HL-60/S4 treated with retinoic acid at 250 ng/mL for 4 days and 3 days (cell line): ENCODE data around the gene THBS1.

Experiments
- in situ Hi-C: fragments of 300-500 bp; cut with MboI; formaldehyde crosslinking; loops from 2 replicates; pipeline ENCODE4 v1.7.0; 2022; ENCODE audit warnings: low sequenced_read_pairs

THBS1 gene

DNA sequence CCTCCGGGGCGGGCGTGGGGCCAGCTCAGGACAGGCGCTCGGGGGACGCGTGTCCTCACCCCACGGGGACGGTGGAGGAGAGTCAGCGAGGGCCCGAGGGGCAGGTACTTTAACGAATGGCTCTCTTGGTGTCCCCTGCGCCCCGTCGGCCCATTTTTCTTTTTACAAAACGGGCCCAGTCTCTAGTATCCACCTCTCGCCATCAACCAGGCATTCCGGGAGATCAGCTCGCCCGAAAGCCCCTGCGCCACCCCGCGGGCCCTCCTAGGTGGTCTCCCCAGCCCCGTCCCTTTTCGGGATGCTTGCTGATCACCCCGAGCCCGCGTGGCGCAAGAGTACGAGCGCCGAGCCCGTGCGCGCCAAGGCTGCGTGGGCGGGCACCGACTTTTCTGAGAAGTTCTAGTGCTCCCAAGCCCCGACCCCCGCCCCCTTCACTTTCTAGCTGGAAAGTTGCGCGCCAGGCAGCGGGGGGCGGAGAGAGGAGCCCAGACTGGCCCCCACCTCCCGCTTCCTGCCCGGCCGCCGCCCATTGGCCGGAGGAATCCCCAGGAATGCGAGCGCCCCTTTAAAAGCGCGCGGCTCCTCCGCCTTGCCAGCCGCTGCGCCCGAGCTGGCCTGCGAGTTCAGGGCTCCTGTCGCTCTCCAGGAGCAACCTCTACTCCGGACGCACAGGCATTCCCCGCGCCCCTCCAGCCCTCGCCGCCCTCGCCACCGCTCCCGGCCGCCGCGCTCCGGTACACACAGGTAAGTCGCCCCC is at the start of gene THBS1:
Gene THBS1, plus strand, starts transcription at position 595 of the 757 bp plus-strand sequence. CDS start 779 bp downstream, outside the sequence.
- in situ Hi-C loops: loop anchor here (10.0 to 25.0 kb wide), 2 partner anchors 266 to 418 kb away; no protein-coding TSS in a partner anchor

DNA sequence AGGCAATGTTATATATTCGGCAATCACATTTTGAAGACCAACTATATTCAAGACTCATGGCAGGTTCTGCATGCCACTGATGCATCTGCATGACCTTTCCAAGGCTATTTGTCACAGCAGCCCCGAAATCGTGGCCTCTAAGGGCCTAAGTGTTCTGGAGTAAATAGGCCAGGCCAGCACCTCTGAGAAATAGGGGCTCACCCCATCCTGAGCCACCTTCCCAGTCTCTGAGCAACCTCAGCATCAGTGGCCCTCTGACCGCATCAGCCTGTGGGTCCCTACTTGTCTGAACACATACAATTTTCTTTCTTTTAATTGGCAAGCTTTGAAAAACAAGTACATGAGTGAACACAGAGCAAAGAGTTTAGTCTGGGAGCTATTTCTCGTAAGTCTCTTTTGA is 45.9 kb upstream of the THBS1 start:
- in situ Hi-C loops: no loop called here

DNA sequence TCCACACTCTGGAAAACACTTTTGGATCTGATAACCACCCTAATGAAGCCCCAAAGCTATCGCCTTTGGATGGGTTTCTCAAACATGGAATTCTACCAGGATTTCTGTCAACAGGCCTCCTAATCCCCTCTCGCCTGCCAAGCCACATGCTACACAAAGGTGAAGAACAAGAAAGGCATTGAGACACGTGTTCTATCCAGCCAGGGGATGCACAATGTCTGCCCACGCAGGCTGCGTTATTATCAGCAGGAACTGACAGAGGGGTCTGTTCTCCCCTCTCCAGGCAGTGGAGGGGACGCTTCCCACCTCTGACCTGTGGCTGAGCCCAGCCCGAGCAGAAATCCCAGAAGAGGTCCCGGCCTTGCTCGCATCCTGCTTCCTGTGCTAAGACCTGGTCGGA is 45.4 kb upstream of the THBS1 start:
- in situ Hi-C loops: no loop called here

DNA sequence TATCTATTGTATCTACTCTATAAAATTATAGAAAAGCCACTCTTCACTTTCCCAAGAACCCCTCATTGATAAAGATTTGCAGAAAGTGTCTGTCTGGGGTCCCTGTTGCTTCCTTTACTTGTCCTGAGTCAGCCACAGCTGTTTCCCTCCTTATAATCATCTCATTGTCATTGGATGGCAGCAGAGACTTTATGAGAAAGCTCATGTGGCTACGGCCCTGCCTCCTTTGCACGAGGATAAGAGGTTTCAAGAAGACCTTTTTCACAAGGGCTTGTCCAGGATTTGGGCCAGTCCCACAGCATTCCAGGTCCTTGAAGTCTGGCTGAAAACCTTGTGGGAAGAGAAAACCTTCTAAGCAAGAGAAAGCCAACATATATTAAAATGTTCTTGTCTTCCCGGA is 41.9 kb upstream of the THBS1 start:
- in situ Hi-C loops: no loop called here

DNA sequence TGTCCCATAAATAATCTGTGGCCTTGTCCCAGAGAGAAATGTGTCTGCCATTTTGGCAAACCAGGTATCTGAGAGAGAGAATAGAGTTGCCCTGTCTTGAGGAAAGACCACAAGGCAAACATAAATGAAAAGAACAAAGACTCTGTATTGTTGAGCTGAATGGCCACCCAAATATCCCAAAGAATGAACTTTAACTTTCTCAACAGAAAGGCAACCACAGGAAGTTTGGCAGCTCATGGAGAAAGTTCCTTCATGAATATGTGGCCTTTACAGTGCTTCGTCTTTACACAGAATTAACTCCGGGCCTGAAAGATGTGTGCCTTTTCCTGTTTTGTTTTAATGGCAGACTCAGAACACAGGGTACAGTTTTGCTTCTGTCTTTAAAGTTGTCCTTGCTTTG is 41.4 kb upstream of the THBS1 start:
- in situ Hi-C loops: no loop called here

DNA sequence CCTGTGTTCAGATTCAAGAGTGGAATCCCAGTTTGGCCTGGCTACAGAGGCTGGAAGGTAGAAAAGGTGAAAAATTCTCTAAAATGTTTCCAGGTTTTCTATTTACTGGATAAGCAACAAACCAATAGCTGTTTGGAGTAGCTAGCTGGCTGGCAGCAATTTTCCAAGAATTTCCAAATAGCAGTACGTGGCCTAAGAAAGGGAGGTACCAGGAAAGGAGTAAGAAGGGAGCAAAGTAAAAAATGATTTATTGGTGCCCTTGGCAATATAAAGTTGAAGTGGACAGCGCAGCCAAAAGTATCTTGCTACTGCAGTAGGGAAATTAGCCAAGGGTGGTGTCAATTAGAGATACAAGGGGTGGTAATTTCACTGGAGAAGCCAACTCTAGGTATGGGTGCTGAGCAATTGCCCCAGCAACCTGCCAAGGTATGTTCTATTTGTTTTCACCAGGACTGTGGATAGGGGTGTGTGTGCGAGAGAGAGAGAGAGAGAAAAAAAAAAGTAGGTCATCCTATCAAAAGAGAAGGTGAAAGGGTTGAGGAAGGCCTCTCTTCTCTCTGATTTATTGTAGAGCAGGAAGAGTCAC is 40.8 kb upstream of the THBS1 start:
- in situ Hi-C loops: no loop called here

DNA sequence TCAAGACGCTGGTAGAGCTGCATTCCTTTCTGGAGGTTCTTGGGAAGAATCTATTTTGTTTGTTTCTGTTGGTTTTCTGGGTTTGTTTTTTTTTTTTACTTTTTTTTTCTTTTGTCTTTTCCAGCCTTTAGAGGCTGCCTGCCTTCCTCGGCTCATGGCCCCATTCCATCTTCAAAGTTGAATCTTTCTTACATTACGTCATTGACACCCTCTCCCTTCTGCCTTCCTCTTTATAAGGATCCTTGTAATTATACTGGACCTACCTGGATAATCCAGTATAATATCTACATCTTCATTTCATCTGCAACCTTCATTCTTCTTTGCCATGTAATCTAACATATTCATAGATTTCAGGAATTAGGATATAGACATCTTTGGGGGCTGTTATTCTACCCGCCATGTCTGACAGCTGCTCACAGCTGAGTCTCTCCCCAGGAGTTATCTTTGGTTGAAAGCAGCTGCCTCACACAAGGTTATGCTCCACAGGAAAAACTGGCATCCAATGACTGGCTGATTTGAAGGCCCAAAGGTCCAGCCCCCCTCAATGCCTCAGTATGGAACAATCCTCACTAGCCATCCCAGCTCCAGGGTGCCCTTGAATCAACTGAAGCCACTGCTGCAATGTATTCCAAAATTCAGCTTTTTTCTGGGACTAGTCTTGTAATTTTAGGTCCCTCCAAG is 38.4 kb upstream of the THBS1 start:
- in situ Hi-C loops: no loop called here

DNA sequence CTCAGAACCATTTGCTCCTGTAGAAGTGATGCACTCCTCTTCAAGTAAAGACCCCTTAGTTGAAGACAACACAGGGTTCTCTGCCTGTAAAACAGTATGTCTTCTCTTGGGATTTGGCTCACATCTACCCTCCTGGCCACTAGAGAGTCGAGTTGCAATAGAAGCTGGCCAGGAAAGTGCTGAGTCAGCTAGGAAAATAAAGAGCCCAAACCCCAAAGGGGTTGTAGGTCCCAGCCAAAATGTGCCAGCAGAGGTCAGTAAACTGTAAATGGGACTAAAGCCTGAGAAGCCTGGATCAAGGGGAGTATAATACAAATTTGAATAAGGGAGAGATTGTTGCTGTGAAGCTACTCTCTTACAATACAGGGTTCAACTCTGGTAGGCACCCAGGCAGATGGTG is 37.2 kb upstream of the THBS1 start:
- in situ Hi-C loops: no loop called here

DNA sequence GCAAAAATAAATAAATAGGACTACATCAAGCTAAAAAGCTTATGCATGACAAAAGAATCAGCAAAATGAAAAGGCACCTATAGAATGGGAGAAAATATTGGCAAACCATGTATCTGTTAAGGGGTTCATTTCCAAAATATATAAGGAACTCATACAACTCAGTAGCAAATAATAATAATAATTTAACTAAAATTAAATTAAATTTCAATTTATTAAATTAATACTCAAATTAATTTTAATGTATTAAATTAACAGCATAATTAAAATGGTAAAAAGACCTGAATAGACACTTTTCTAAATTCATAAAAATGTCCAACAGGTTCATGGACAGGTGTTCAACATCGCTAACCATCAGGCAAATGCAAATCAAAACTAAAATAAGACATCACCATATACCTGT is 34.0 kb upstream of the THBS1 start:
- in situ Hi-C loops: no loop called here

DNA sequence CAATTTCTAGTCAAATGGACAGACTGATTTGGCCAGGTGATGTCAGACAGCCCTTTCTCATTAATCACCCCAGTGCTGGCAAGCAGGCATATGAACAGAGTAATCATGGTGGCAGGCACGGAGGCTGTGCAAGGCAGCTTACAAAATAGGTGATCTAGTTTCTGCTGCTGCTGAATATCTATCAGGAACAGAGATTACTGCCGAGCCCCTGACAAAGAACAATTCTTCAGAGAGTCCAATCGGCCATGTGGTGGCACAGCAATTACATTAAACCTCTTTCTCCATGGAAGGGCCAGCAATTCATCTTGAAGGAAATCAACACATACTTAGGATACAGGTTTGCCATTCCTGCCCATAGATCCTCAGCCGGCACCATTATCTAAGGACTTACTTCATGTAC is 32.3 kb upstream of the THBS1 start:
- in situ Hi-C loops: no loop called here

DNA sequence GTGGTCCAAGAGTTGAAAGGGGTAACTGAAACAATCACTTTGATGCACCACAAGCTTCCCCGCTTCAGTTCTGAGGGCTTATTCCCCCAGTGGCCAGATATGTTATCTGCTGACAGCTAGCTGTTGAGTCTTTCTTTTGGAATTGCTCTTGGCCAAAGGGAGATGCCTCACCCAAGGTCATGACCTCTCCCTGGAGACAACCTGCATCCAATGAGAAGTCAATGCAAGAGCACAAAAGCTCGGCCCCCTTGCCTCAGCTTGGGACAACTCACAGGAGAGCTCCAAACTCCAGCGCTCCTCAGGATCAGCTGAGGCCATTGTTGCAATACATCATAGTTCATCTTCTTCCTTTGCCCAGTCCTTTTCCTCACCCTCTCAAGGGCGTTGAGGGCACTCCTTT is 31.0 kb upstream of the THBS1 start:
- in situ Hi-C loops: no loop called here

DNA sequence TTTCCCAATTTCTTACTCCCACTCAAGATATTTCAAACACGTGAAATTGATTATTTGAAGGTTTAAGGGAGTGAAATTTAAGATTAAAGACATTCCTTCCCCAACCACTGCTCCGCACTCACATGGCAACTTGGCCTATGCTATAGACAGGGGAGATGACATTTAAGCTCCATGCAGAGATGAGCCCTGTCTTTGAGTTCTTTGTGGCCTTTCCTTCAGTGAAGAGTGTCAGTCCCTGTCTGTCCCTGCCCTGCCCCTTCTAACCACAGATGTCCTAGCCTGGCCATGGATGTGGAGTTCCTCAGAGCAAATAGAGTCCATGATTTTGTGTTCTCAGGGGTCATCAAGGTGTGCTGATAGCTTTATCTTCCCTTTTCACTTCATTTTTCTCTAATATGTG is 29.4 kb upstream of the THBS1 start:
- in situ Hi-C loops: no loop called here

DNA sequence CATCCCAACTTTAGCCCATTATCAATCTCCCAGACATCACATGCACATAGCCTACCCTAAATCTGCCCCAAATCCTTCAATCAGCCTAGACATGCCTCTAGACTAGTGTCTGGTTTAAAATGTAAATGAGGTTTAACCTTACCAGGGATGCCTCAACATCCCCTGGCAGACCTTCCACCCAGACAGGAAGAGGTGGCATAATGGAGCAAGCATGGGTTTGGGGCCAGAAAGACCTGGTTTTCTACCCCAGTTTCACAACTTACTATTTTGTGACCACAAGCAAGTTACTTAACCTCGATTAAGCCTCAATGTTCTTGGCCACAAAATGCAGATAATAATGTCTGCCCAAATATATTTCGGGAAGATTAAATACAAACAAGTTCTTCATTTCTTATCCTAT is 28.3 kb upstream of the THBS1 start:
- in situ Hi-C loops: no loop called here

DNA sequence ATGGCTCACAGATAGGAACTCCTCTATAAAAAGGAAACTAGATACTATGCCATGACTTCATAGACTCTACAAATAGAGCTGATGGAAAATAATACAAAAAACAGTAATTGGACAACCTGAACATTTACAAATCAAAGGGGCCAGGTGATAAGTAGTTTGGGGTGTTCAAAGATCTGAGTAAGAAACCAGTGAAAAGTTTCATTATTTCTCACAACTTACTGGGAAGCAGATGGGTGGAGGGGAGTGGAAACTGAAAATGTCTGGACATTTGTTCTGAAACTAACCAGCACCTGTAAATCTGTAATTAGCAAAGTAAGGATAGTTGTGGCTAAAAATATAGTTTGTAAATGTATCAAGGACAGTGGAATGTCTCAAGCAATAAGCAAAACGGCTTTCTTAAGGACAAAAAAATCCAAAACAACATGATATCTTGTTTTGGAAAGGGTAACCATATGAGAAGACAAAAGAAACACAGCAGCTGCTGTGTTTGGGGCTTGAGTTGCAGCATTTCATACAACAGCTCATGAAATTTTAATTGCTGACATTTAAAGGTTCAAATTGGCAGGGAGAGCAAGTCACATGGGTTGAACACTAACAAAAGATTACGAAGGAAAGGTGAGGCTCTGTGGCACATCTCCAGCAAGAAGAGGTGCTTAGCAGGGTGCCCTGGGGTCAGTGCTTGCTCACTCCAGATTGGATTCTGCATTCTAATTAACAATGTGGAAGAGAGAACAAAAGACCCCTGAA is 26.8 kb upstream of the THBS1 start:
- in situ Hi-C loops: no loop called here

DNA sequence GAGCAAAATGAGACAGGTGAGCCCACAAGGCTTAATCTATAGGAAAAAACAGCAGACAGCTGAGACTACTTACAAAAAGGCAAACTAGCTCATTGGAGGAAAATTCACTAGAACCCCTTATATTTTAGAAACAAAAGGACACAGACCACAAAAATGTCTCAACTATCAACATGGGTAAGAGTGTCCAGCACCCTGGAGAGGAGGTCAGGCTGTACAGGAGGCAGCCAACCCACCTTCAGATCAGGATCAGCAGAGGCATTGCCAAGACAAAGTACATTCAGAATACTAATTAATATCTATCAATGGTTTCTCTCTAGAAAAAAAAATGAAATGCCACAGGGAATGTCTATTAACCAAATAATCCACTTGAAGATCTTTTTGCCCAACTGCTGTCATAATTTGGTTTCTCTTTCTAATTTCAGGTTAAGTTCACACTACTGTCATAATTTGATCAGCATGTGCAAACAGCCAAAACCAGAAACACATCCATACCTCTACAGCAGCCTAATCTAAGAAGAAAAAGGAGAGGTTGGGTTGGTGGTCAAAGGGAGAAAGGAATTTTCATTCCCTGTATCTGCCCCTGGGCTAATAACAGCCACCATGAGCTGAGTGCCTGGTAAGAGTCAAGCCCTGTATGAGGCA is 26.0 kb upstream of the THBS1 start:
- in situ Hi-C loops: no loop called here

DNA sequence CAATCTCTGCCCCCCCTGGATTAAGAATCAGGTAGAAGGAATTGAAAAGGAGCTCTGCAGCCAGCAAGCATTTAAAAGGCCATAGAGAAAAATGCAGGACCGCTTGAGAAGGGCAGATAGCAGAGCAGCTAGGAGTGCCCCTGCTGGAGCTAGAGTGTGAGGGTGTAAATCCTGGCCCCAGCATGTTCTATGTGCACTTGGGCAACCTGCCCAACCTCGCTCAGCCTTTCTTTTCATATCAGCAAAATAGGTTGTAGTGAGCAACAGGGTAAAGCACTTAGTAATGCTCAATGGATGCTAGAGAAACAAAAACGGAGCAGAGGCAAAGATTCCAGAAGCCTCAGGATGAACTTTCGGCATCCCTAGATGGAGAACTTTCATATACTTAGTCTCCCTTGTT is 25.0 kb upstream of the THBS1 start:
- in situ Hi-C loops: no loop called here

DNA sequence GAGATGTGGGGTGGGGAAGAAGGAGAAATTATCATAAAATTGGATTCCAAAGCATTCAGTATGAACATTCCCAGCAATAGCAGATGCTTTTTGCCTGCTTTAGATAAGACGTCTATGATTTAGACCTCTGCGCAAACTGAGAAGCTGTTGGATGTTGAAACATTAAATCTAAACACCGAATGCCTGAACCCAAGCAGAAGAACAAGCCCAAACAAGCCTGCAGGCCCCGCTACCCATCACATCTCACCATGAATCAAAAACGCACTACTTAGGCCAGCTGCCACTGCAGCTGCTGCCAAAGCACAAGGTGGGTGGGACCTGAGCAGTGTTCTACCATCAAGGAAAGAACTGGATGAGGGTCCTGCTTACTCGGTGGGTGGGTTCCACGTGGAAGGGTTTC is 24.4 kb upstream of the THBS1 start:
- in situ Hi-C loops: no loop called here

DNA sequence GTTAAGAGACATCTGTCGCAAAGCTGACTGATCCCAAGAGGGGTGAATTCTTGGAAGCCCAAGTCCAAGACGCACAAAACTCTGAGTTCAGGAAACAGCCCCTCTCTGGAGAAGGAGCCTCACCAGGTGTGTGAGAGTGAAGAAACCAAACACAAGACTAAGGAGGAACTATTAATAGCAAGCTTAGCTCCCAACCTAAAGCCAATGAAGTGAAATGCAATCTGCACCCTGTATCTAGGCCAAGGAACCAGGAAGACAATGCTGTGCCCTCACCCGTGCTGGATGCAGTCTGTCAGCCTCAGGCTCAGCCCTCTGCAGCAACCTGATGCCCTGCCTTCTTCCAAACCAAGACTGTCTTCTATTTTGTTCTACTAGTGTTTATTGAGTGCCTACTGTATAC is 22.5 kb upstream of the THBS1 start:
- in situ Hi-C loops: no loop called here

DNA sequence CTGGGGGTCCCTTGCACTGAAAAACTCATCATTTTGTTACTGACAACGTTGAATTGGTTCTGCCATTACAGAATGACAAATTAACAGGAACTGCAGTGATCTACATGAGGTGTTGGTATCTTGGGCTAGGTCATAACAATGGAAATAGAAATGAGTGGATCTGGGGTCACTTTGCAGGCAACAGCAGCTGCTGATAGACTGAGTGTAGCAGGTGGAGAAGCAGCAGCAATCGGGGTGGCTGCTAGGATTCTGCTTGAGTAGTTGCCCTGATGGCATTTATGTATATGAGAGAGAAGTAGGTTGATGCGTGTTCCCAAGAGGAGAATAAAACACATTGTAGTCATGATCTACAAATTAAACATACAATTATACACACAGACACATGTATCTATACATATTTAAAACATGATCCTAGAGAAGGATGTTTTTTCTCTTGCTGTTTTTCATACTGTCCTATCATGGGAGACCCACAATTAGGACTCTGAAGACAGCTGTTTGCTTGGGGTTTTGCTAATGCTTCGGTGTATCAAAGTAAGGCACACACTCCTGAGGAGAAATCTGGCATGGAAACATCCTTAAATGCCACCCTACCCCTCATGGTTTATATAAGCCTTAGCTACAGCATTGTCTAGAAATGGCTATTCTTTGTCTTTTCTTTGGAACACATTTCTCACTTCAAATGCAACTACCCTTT is 15.8 kb upstream of the THBS1 start:
- in situ Hi-C loops: no loop called here

DNA sequence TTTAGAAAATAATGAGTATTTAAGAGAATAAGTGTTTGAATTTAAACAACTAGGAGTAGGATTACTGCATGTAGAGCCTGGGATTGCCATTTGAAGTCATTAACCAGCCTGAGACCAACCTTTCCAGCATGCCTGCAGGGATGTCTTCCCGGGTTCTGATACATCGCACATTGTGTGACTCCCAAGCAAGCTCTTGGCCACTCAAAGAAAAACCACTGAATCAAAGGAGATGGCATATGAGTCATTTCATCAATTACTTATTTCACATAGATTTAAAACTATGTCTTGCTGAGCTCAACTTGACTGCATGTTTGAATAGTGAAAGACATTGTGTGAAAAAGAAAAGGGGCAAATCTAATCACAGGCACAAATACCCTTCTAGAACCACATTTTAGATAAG is 15.0 kb upstream of the THBS1 start:
- in situ Hi-C loops: no loop called here
